GM19397 (cell line): ENCODE data around the gene TUFT1.
A peak's percentile ranks its signal among the peaks of the same experiment; 100 is the strongest.
"Not testable (repeated sequence)": the region's sequence is repeated elsewhere in the genome, so short reads cannot be mapped to it uniquely, and the experiment has no call there.

ENCODE experiments used
- ATAC-seq: cut with Tn5 transposase; IDR thresholded peaks from one replicate; pipeline ENCODE4 v1.9.1; 2021; ENCODE audit warnings: mild to moderate bottlenecking, moderate library complexity; ENCODE audit not compliant: unreplicated experiment

Gene TUFT1

GRCh38 chr1:151578941-151579340, 38.8 kb downstream of the TUFT1 start:
- ATAC-seq, result no peak

DNA sequence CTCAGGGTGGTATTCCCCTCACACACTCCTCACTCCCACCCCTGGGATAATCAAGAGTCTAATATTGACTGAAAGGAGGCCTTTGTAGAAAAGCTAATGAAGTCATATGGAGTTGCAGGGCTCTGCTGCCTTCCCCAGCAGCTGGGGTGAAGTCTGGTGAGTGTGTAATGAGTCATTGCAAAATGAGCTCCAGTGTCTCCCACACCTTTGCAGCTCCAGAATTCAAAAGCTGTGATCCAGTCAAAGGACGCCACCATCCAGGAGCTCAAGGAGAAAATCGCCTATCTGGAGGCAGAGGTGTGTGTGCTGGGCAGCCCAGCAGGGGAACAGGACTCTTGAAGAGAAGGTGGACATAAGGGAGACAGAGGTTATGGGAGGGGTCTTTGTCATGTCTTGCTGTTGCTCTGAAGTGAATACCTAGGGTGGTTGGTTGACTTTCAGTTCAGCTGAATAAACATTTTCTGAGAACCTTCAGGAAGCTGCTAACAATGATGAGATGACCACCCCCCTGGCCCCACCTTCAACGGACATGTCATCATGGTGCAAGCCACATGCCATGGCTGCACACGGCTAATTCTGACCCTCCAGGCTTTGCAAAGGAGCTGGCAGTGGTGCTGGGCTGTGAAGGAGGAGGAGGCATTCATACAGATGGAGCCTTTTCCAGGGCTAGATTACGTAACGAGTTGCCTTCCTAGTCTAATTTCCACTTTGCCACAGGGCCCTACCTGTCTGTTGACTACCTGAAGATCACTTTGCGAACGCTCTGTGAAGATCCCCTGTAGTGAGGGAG, 39.5 kb downstream of the TUFT1 start:
- ATAC-seq, result no peak

DNA sequence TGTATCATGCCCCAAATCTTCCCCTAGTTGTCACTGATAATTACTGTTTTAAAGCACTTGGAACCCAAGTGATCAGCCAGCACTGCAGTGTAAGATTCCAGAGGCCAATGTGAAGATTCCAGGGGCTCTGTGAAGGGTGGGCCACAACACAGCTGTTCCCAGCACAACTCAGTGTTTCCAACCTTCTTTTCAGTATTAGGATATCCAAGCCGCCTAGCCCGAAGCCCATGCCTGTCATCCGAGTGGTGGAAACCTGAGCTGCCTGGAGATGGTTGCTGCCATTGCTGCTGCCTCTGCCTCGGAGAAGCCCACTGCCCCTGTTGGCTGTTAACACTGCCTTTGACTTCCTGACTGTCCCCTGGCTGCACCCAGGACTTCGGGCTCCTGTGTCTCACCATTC, 41.3 kb downstream of the TUFT1 start:
- ATAC-seq, result no peak

GRCh38 chr1:151581921-151582320, 41.8 kb downstream of the TUFT1 start:
- ATAC-seq, result no peak

DNA sequence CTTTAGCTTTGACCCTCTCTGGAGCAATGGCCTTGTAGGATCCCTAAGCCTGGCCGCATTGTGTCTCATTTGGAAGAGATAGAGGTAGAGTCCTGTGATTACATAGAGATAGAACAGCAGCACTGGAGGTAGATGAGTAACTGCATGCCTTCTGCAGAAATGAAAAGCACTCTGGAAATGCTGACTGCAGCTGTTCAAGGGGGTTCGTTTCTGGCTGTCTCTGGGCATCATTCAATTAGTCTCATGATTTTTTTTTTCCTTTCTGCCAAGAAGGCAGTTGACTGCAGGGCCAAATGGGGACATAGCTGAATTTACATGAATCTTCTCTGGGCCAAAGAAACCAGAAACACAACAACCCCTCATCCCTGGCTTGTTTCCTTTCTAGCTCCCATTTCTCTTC, 43.7 kb downstream of the TUFT1 start:
- ATAC-seq, result no peak

DNA sequence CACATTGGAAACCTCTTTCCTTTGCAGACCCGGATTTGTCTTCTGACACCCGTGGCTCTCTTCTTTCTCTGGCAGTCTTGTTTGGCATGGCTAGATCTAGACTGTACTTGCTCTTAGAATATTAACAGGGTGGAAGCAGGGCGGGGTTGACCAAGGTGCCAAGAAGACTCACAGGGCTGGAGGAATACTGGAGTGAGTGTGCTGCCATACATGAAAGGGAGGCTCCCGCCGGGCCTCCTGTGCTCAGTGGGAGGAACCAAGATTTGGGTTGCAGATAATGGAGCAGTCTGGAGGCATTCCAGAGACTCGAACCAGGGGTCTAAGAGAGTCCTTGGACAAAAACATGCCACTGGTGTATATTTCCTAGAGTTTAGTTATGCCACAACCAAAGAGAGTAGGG, 44.2 kb downstream of the TUFT1 start:
- ATAC-seq, result no peak

DNA sequence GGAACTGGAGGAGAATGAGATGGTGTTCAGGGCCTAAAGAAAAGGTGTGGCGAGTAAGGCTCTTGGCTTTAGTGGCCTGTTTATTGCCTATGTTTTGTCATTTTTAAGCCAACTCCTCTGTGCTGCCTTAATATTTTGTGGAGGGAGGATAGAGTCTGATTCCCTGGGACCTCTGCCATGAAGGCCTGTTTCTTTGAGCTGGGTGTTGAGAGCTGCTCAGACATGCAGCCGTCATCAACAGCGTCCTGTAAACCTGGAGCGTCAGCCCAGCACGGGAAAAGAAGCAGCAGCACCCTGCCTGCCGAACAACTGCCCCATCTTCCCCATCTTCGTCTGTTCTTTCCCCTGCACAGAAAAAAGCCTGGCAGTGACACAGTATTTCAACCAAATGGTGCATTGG, 44.7 kb downstream of the TUFT1 start:
- ATAC-seq, result no peak

DNA sequence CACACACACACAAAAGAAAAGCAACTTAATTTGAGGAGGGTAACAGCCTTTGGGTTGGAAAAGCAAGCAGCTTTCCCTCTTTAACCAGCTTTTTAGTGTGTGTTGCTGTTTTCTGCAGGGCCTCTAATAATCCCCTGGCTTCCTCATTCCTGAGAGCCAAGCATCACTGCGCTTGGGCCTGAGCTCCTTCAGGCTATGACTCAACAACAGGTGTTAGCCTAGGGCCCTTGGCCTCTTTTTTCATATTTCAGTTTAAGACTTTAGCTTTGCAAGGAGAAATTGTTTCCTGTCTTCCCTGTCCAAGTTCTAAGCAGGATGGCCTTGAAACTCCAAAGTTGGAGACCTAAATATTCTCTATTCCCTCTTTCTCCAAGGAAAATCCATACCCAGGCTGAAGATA, 45.5 kb downstream of the TUFT1 start:
- no peak for ATAC-seq

DNA sequence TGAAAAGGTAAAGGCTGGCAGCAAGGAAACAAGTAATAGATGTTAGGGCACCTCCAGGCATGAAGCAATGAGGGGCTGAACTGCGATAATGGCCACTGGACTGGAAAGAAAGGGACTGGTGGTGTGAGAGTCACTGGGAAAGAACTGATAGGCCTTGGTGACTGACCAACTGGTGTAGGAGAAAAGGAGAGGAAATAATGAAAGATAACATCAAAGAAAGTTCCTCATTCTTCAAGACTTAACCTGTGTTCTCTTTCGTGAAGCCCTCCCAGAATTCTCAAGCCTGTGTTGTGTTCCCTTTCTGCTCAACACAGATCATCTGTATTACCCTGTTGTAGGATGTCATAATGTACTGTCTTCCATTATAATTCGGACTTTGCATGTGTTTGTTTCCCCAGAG, 50.9 kb downstream of the TUFT1 start:
- no peak for ATAC-seq

DNA sequence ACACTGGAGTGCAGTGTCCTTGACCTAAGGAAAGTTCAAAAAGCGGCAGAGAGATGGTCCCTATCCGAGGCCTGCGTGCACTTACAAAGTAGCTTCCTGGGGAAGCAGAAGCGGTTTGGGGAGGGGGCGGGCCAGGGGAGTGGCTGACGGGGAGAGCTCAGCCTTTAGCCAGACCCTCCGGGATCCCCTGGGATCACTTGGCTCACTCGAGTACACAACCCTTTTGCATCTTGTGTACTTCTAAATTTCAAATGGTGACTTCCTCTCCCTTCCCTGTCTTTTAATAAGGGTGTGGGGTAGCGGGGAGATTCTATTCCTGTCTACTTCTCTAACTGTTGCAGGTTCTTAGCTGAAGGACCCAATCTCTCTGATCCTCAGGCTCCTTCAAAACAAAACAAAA, 53.6 kb downstream of the TUFT1 start:
- ATAC-seq, result no peak

GRCh38 chr1:151594143-151594625, 54.1 kb downstream of the TUFT1 start:
- ATAC-seq, result no peak

GRCh38 chr1:151596166-151596953, 56.3 kb downstream of the TUFT1 start:
- no peak for ATAC-seq

- not testable (repeated sequence) for ATAC-seq
Measured at GRCh38 chr1:151602550-151602949, 62.4 kb downstream of the TUFT1 start.

GRCh38 chr1:151604291-151604690, 64.2 kb downstream of the TUFT1 start:
- ATAC-seq, result no peak

- ATAC-seq, result no peak
Measured at GRCh38 chr1:151606384-151606783, 66.3 kb downstream of the TUFT1 start.

DNA sequence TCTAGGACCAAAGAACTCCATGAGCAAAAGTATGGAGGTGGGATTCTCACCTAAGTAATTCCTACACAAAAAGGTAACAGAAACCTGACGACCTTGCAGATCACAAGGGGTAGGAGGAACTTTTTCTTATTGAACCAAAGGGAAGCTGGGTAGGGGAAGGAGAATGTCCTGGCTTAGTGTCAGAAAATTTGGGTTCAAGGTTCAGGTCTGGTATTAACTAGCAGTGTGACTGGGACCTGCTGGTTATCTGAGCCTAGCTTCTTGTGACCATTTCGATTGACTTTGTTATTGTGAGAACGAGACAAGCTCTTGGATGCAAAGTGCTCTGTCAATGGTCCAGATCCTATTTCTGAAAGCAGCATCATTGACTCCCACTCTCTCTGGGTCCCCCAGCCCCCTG, 66.7 kb downstream of the TUFT1 start:
- ATAC-seq, result no peak

DNA sequence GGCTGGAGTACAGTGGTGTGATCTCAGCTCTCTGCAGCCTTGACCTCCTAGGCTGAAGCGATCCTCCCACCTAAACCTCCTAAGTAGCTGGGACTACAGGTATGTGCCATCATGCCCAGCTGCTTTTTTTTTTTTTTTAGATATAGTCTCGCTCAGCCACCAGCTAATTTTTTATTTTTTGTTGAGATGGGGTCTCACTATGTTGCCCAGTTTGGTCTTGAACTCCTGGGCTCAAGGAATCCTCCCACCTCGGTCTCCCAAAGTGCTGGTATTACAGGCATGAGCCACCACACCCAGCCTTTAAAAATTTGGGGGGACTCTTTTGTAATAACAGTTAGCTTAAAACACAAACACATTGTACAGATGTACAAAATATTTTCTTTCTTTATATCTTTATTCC, 70.0 kb downstream of the TUFT1 start:
- ATAC-seq, result no peak

DNA sequence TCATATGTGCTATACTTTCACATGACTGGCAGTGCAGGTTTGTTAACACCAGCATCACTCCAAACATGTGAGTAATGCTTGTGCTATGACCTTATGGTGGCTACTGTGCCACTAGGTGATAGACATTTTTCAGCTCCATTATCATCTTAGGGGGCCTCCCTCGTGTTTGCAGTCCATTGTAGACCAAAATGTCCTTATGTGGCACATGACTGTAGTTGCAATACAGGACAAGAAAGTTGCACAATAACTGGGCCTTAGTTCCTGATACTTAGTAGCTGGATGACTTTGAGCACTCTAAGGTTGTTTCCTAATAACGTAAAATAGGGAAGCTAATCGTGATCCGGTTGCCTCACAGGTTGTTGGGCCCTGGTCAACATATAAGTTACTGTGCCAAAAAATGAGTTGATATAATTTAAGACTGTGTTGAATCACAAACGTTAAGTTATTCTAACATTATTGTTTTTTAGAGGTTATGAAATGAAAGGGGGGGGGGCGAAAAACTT, 71.2 kb downstream of the TUFT1 start:
- no peak for ATAC-seq

GRCh38 chr1:151611832-151612500, 71.9 kb downstream of the TUFT1 start, which contains the start of gene SNX27:
SNX27 (plus strand) TSS chr1:151612050; CDS start chr1:151612202, 152 bp downstream.
- peak; percentile 86 for ATAC-seq

GRCh38 chr1:151612501-151613281, 72.6 kb downstream of the TUFT1 start:
- ATAC-seq, result peak; percentile 16
